A549 (cell line): Measurements from ENCODE around the gene VWA8. TPM values are rescaled to one million over a fixed set of nuclear protein-coding genes. Genes with fewer than 3 reads are reported as not detected.
A peak's percentile ranks its signal among the peaks of the same experiment; 100 is the strongest.

Experiments used
- ATAC-seq, 2 experiments: fragments of 200-7000 bp in 1 of 2; fragments of >200 bp in 1 of 2; cut with Nextera tagmentation in 1 of 2; cut with Tn5 transposase in 1 of 2; 3 replicates each; pipeline versions ENCODE4 v1.8.0 to v1.9.1; 2018 to 2020; ENCODE audit warnings: mild to moderate bottlenecking in 1 of 2, moderate library complexity in 1 of 2
- CTCF ChIA-PET: fragments of 300-600 bp; sonication (Branson Sonifier 250); formaldehyde crosslinking; extraction: SDS; loops from one replicate; lab custom pipeline; 2021; ENCODE audit warnings: antibody characterized with exemption, inconsistent platforms; lab: Yijun Ruan, JAX
- POLR2A ChIA-PET: fragments of 350-600 bp; formaldehyde crosslinking; extraction: SDS; loops from one replicate; lab custom pipeline; 2021; ENCODE audit warnings: antibody characterized with exemption, inconsistent platforms; lab: Yijun Ruan, JAX
- DNase-seq, 2 experiments: peaks; one replicate each; pipeline versions ENCODE4 v3.0.0 to v3.0.0-alpha.2; 2011 to 2016; ENCODE audit warnings: low read depth in 1 of 2, low spot score in 1 of 2
- FAIRE-seq: peaks from 2 replicates; lab custom pipeline; 2011; peaks lifted over from hg19 to GRCh38; lab: Jason Lieb, UNC
- H3K27ac ChIP-seq, 2 experiments: fragments of >200 bp; sonication (Bioruptor Twin); formaldehyde crosslinking; 3 replicates each; pipeline ENCODE4 v1.5.1; 2016 to 2017
- H3K4me1 ChIP-seq: fragments of >200 bp; sonication (Bioruptor Twin); formaldehyde crosslinking; 3 replicates; pipeline ENCODE4 v1.6.1; 2016
- H3K4me2 ChIP-seq: fragments of >200 bp; sonication (Bioruptor Twin); formaldehyde crosslinking; 3 replicates; pipeline ENCODE4 v1.6.1; 2016
- H3K4me3 ChIP-seq: fragments of >200 bp; sonication (Bioruptor Twin); formaldehyde crosslinking; 3 replicates; pipeline ENCODE4 v1.5.1; 2016
- H3K9me3 ChIP-seq: fragments of >200 bp; sonication (Bioruptor Twin); formaldehyde crosslinking; 3 replicates; pipeline ENCODE4 v1.6.1; 2016
- CEBPB ChIP-seq, 2 experiments: fragments of >200 bp in 1 of 2; sonication (Bioruptor Twin) in 1 of 2; formaldehyde crosslinking in 1 of 2; IDR thresholded peaks; 2 replicates each; pipeline ENCODE4 v1.6.1; 2012 to 2016
- CHD4 ChIP-seq: fragments of 200-600 bp; sonication (generic); IDR thresholded peaks from 2 replicates; pipeline ENCODE4 v1.6.1; 2016; ENCODE audit warnings: antibody characterized with exemption, mild to moderate bottlenecking, borderline replicate concordance
- CTCF ChIP-seq: fragments of >200 bp; sonication (Bioruptor Twin); formaldehyde crosslinking; IDR thresholded peaks from 3 replicates; pipeline ENCODE4 v1.5.1; 2016
- EHMT2 ChIP-seq: fragments of 200-600 bp; sonication (generic); IDR thresholded peaks from 2 replicates; pipeline ENCODE4 v1.6.1; 2016; ENCODE audit warnings: antibody characterized with exemption, low read depth, mild to moderate bottlenecking, moderate library complexity
- ESRRA ChIP-seq: fragments of 150-350 bp; IDR thresholded peaks from 2 replicates; pipeline ENCODE4 v1.6.1; 2014; ENCODE audit warnings: mild to moderate bottlenecking, low read length, borderline replicate concordance
- GATA3 ChIP-seq: IDR thresholded peaks from 2 replicates; pipeline ENCODE4 v1.6.1; 2012; ENCODE audit warnings: borderline replicate concordance
- HES2 ChIP-seq: fragments of >200 bp; sonication (Bioruptor Twin); formaldehyde crosslinking; IDR thresholded peaks from 2 replicates; pipeline ENCODE4 v1.6.1; 2016
- HMGXB4 ChIP-seq: fragments of 250-450 bp; sonication (Bioruptor Pico); IDR thresholded peaks from 2 replicates; pipeline ENCODE4 v1.5.0; 2021; ENCODE audit warnings: mild to moderate bottlenecking, moderate library complexity, borderline replicate concordance
- HOXB13 ChIP-seq: fragments of 250-450 bp; sonication (Bioruptor Pico); IDR thresholded peaks from 2 replicates; pipeline ENCODE4 v1.5.0; 2020; ENCODE audit warnings: low read depth, mild to moderate bottlenecking, moderate library complexity
- JUNB ChIP-seq: fragments of >200 bp; sonication (Bioruptor Twin); formaldehyde crosslinking; IDR thresholded peaks from 2 replicates; pipeline ENCODE4 v1.6.1; 2016
- MAX ChIP-seq: IDR thresholded peaks from 2 replicates; pipeline ENCODE4 v1.6.1; 2012
- MAZ ChIP-seq: fragments of 150-350 bp; IDR thresholded peaks from 2 replicates; pipeline ENCODE4 v1.6.1; 2014; ENCODE audit warnings: antibody characterized with exemption, low read depth, low read length, borderline replicate concordance
- PBX3 ChIP-seq: IDR thresholded peaks from 2 replicates; pipeline ENCODE4 v1.6.1; 2012
- RARB ChIP-seq: fragments of 250-450 bp; sonication (Bioruptor Pico); IDR thresholded peaks from 2 replicates; pipeline ENCODE4 v1.8.0; 2021; ENCODE audit warnings: mild to moderate bottlenecking, moderate library complexity
- REST ChIP-seq: fragments of 200-600 bp; sonication (generic); IDR thresholded peaks from 2 replicates; pipeline ENCODE4 v1.6.1; 2016; ENCODE audit warnings: antibody characterized with exemption, mild to moderate bottlenecking, moderate library complexity
- RNF2 ChIP-seq: fragments of 200-600 bp; sonication (generic); IDR thresholded peaks from 2 replicates; pipeline ENCODE4 v1.6.1; 2016; ENCODE audit warnings: low read depth, mild to moderate bottlenecking, antibody characterized with exemption, moderate library complexity, borderline replicate concordance
- TFCP2L1 ChIP-seq: fragments of 250-450 bp; sonication (Bioruptor Pico); IDR thresholded peaks from 2 replicates; pipeline ENCODE4 v1.5.0; 2021; ENCODE audit warnings: mild to moderate bottlenecking
- TP53 ChIP-seq: fragments of 250-450 bp; sonication (Bioruptor Pico); IDR thresholded peaks from 2 replicates; pipeline ENCODE4 v1.5.0; 2021; ENCODE audit warnings: mild to moderate bottlenecking, moderate library complexity
- USF2 ChIP-seq: fragments of 450-650 bp; IDR thresholded peaks from 2 replicates; pipeline ENCODE4 v1.6.1; 2014; ENCODE audit warnings: antibody characterized with exemption
- ZC3H11A ChIP-seq: fragments of 450-650 bp; IDR thresholded peaks from 2 replicates; pipeline ENCODE4 v1.6.1; 2014; ENCODE audit warnings: antibody characterized with exemption, mild to moderate bottlenecking
- ZNF302 ChIP-seq: fragments of 250-450 bp; sonication (Bioruptor Pico); IDR thresholded peaks from 2 replicates; pipeline ENCODE4 v1.9.0; 2021; ENCODE audit warnings: inconsistent platforms, mild to moderate bottlenecking, moderate library complexity
- WGBS: methylation state at CpG from one replicate; pipeline ENCODE4 v1.1.6; 2017; ENCODE audit errors: missing lambda C conversion rate; 5-methylcytosine and 5-hydroxymethylcytosine counted together
- polyA plus RNA-seq, 4 experiments: library from polyadenylated mRNA; depleted of rRNA in 3 of 4; stranded (reverse); fragments of >200 nt; fragmentation: RNase III in 1 of 4; extraction: RNeasy Plus Mini Kit Qiagen cat#74134 plus additional on column Dnase treatment in 1 of 4; gene quantifications; 2 replicates in 3 of 4; 3 replicates in 1 of 4; pipeline ENCODE4 v1.2.3, GENCODE V29; 2011 to 2017

The VWA8 gene
- polyA plus RNA-seq, 2 of the 4 experiments (the other 2 are of a cell fraction), result 6.4 to 15.3 TPM

GRCh38 chr13:41960211-41960636 lies 685 bp downstream of the VWA8 start:
- DNase-seq, result no peak
- 5% methylated on average over 8 of the region's 9 CpGs for WGBS
- FAIRE-seq, result no peak
- ATAC-seq, result peak; percentile 26 to 60; a peak in 5 of 6 replicates
- H3K27ac ChIP-seq, result peak overlapping the region; percentile 92 to 97
- H3K4me3 ChIP-seq, result peak overlapping the region; percentile 68
- POLR2A ChIA-PET, result interaction anchor here (1.7 to 1.8 kb wide), 2 partner anchors 81 to 88 kb away, joined by 6 to 9 read pairs; partner anchors contain the start of gene DGKH
- no peaks in the 10 kb centered on the region for H3K9me3 ChIP-seq
- TF ChIP-seq ZNF302, result no peak
- TF ChIP-seq CTCF, result no peak
- TF ChIP-seq HMGXB4, result no peak
- TF ChIP-seq CEBPB (IDR thresholded peaks at IDR 0.05), result no peak
- TF ChIP-seq MAX, result no peak
- no peak for TF ChIP-seq TFCP2L1 (CRISPR knock-in tag)
- TF ChIP-seq JUNB, result no peak
- TF ChIP-seq RNF2, result no peak
- TF ChIP-seq EHMT2, result no peak
- H3K4me2 ChIP-seq, result peak overlapping the region; percentile 96
- CTCF ChIA-PET, result interaction anchor here (0.6 to 1.9 kb wide), 3 partner anchors 14 to 488 kb away, joined by 3 to 11 read pairs (median 4); no protein-coding TSS in a partner anchor
- peaks cover 14% of the 10 kb centered on the region; the same call in 2 of the 3 replicates for H3K4me1 ChIP-seq

GRCh38 chr13:41956272-41956671 lies 4.6 kb downstream of the VWA8 start:
- ChIA-PET CTCF (interaction anchor here (1.1 kb wide), 1 partner anchor 288 kb away, joined by 3 read pairs; no protein-coding TSS in a partner anchor), POLR2A (no interaction called here)
- no peak for TF ChIP-seq CTCF
- TF ChIP-seq REST, result no peak
- no peak for TF ChIP-seq TP53
- TF ChIP-seq GATA3, result no peak
- no peak for TF ChIP-seq HES2
- TF ChIP-seq HOXB13 (CRISPR knock-in tag), result no peak
- no peak for TF ChIP-seq EHMT2
- TF ChIP-seq CHD4, result no peak
- no peak for TF ChIP-seq JUNB
- no peak for TF ChIP-seq MAZ
- TF ChIP-seq PBX3, result no peak
- no peak for TF ChIP-seq RARB
- no peak for TF ChIP-seq ESRRA
- TF ChIP-seq USF2, result no peak
- TF ChIP-seq ZC3H11A, result no peak
- TF ChIP-seq, all 56 proteins: peak for 0
- no peak overlapping the region for H3K27ac ChIP-seq
- no peaks in the 10 kb centered on the region for H3K9me3 ChIP-seq
- no peak for DNase-seq
- no peak overlapping the region for H3K4me2 ChIP-seq
- no peak for FAIRE-seq
- ATAC-seq, result no peak
- H3K4me1 ChIP-seq, result peaks cover 9% of the 10 kb centered on the region; the same call in 1 of the 3 replicates
- H3K4me3 ChIP-seq, result no peak overlapping the region
